ENCODE results near the gene POLR2E.

GRCh38 chr19:1139126-1139525 lies 44.0 kb upstream of the POLR2E start:
- TF ChIP-seq CTCF (IDR thresholded peaks at IDR 0.05; ENCODE audit: poor library complexity, severe bottlenecking) (no peak), MXI1 (conservative IDR thresholded peaks at IDR 0.05; ENCODE audit: poor library complexity, severe bottlenecking) (no peak), TAF1 (IDR thresholded peaks at IDR 0.05; ENCODE audit: low read depth) (no peak), EZH2 (IDR thresholded peaks at IDR 0.05; ENCODE audit: borderline replicate concordance, insufficient read depth, low read length, poor library complexity, severe bottlenecking) (no peak), EP300 (conservative IDR thresholded peaks at IDR 0.05; ENCODE audit: poor library complexity, severe bottlenecking) (no peak)
